Suprapubic skin (tissue), 4 donors: ENCODE measurements around the gene BRICD5.

Experiments used
- POLR2A ChIP-seq, 2 donors: fragments of 450-650 bp; IDR thresholded peaks; one replicate each; pipeline ENCODE4 v1.6.1; 2017; ENCODE audit warnings: antibody characterized with exemption in 2 of 2, mild to moderate bottlenecking in 2 of 2, moderate library complexity in 2 of 2
- POLR2AphosphoS5 ChIP-seq, 3 donors: sonication (generic); formaldehyde crosslinking; IDR thresholded peaks; one replicate each; pipeline ENCODE4 v1.6.1; 2017; ENCODE audit warnings: antibody characterized with exemption in 3 of 3
- TF ChIP-seq, protein P1 (sequence below), 2 donors: fragments of 200-600 bp in 1 of 2; fragments of 450-650 bp in 1 of 2; sonication (generic) in 1 of 2; IDR thresholded peaks; one replicate each; pipeline ENCODE4 v1.5.1; 2016 to 2019; ENCODE audit warnings: antibody characterized with exemption in 2 of 2, mild to moderate bottlenecking in 1 of 2, moderate library complexity in 1 of 2

DNA sequence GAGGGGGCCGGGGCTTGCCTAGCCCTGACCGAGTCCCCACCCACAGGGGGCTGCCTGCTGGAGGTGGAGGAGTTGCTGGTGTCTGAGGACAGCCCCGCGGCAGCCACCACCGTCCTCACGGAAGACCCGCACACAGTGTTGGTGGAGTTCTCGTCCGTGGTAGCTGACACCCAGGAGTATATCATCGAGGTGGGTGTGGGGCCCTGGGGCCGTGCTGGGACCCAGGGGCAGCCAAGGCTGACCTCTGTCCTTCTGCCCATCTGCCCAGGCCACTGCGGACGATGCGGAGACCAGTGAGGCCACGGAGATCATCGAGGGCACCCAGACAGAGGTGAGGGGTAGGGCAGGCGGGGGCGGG is 24.1 kb upstream of the BRICD5 start:
- TF ChIP-seq, protein P1, sequence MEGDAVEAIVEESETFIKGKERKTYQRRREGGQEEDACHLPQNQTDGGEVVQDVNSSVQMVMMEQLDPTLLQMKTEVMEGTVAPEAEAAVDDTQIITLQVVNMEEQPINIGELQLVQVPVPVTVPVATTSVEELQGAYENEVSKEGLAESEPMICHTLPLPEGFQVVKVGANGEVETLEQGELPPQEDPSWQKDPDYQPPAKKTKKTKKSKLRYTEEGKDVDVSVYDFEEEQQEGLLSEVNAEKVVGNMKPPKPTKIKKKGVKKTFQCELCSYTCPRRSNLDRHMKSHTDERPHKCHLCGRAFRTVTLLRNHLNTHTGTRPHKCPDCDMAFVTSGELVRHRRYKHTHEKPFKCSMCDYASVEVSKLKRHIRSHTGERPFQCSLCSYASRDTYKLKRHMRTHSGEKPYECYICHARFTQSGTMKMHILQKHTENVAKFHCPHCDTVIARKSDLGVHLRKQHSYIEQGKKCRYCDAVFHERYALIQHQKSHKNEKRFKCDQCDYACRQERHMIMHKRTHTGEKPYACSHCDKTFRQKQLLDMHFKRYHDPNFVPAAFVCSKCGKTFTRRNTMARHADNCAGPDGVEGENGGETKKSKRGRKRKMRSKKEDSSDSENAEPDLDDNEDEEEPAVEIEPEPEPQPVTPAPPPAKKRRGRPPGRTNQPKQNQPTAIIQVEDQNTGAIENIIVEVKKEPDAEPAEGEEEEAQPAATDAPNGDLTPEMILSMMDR (IDR thresholded peaks at IDR 0.05): no peak
- TF ChIP-seq POLR2A (IDR thresholded peaks at IDR 0.05) (no peak), POLR2AphosphoS5 (IDR thresholded peaks at IDR 0.05) (no peak)
